GM21723 (cell line): ENCODE data around the gene HTD2.
"Not testable (repeated sequence)": the region's sequence is repeated elsewhere in the genome, so short reads cannot be mapped to it uniquely, and the experiment has no call there.

Experiments
- ATAC-seq: cut with Tn5 transposase; IDR thresholded peaks from one replicate; pipeline ENCODE4 v1.9.1; 2021; ENCODE audit warnings: mild to moderate bottlenecking, moderate library complexity; ENCODE audit not compliant: unreplicated experiment

Gene HTD2

DNA sequence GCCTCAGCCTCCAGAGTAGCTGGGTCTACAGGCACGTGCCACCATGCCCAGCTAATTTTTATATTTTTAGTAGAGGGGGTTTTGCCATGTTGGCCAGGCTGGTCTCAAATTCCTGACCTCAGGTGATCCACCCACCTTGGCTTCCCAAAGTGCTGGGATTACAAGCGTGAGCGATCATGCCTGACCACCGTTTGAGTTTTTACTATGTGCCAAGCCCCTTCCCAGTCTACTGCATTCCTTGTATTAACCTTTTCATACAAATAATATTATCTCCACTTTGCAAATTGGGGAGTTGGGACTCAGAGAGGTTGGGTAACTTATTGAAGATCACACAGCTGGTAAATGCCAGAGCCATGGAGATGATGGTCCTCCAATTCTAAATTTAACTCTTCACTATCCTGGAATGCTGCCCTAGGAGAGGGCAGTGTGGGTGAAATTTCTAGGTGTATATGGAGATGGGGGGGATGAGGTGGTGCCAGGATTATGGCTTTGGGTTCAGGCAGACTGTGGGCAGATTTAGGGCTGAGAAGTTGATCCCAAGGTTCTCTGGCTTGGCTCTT is 25.4 kb downstream of the HTD2 start:
- no peak for ATAC-seq

DNA sequence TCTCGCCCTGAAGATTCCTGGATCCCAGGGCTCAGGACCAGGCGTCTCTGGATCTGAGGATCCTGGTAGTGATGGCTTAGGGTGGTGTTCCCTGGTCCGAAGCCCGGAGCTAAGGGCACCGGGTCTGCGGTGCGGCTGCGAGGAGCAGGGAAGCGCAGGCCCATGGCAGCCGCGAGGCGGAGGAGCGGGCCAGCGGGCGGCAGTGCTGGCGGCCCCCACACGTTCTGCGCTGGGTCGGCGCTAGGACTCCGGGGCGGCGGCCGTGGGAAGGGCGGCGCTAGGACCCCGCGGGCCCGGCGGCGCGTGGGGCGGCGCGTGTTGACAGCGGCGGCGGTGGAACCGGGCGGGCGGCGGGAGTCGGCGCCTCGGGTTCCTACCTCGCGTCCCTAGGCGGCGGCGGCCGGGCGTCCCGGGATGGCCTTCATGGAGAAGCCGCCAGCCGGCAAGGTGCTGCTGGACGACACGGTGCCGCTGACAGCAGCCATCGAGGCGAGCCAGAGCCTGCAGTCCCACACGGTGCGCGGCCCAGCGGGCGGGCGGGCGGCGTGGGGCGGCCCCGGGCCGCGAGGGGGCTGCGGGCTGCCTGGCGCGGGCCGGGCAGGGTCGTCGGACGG is 26.4 kb downstream of the HTD2 start, which contains the start of gene PXK:
PXK (plus strand) TSS at position 318 of the 614 bp plus-strand sequence; CDS start at position 415, 97 bp downstream.
- ATAC-seq, result peak; percentile 87

DNA sequence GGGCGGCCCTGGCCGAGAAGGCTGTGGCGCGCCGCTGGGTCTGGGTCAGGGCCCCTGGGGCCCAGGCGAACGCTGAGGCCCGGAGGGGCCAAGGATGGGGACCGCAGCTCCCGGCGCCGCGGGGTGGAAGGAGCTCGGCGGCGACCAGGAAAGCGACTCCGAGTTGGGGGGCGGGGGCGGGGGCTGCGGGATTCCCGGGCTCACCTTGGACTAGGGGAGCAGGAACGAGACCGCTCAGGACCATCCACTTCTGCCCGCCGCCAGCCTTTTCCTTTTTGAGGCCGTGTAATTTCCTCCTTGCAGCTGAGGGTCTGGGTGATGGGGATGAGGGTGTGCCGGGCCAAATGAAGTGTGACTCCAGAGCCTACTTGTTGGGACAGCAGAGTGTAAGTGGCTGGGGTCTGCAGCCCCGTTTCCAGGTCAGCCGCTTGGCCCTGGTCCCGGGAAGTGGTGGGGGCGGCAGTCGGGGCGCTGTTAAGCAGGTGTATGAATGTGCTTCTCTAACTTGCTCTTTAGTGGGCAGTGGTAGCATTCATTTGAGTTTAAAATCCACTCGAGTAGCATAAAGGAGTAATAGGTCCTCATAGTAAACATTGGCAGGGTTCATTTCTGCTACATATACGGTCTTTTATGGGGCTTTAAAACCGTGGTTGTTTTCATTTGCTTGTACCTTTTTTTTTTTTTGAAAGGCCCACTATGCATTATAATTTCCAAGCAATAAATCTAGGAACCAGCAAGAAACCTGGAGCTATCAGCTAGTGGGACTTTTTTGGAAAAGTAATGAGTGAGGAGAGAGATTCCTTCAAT is 27.1 kb downstream of the HTD2 start:
- peak; percentile 62 for ATAC-seq

DNA sequence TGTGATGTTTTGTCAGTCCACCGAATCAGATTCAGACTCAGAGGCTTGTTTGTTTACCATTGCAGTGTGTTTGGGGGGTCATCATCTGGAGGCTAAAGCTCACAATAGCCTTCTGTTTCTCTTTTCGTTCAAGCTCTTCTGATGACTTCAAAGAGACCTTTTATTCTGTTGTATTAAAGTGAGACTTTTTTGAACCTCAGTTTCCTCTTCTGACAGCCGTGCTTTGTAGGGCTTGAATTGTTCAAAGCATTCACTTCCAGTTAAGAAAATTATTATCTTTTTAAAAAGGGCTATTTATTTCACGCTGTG is 27.6 kb downstream of the HTD2 start:
- no peak for ATAC-seq

DNA sequence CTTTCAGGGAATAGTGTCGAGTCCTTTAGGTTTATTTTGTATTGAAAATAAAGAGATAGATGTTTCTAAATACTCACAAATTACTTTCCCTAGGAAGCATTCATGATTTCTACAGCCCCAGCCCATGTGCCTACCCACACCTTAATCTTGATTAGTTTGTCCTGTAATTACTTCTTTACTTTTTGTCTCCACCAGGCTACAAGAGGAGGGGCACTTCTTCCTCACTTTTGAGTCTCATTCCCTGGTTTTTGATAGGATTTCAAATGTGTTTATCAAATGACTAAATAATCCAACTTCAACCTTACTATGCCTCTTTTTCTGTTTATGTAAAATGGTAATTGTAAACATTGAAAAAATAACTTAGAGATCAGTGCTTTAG is 28.2 kb downstream of the HTD2 start:
- ATAC-seq, result no peak

DNA sequence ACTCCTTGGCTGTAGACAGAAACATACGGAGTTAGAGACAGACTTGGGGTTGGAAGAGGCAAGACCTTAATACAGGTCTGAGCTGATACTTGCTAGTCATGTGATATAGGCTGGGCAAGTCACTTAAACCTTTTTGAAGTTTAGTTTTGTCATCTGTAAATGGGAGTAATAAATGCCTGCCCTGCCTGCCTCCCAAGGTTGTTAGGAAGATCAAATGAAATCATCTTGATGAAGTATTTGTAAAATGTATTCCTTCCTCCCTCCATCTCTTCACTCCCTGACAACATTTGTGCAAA is 29.3 kb downstream of the HTD2 start:
- no peak for ATAC-seq

DNA sequence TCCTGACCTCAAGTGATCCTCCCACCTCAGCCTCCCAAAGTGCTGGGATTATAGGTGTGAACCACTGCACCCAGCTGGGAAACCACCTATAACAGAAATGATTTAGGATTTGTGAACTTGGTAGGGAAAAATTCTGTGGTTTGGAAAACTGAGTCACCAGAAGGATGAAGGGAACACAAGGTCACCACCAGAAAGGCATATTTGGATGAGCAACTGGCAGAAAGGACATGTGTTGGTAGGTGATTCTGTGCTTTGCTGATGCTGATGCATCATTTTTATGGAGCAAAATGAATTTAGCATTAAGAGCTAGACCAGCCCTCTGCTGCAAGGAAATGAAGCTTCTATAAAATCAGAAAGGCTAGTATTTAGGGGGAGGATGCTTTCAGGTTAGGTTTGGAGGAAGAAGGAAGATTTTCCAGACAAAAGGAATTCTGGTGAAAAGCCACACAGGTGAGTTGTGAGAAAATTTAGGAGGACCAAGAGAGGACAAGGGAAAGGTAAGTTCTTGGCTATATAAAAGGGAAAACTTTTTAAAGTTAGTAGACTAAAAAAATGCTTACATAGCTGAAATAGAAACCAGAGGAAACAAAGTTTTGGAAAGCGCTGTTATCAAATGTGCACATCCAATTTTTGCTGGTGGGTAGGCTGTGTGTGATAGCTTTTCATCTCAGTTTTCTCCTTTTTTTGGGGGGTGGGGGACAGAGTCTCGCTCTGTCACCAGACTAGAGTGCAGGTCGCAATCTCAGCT is 30.0 kb downstream of the HTD2 start:
- ATAC-seq, result no peak

DNA sequence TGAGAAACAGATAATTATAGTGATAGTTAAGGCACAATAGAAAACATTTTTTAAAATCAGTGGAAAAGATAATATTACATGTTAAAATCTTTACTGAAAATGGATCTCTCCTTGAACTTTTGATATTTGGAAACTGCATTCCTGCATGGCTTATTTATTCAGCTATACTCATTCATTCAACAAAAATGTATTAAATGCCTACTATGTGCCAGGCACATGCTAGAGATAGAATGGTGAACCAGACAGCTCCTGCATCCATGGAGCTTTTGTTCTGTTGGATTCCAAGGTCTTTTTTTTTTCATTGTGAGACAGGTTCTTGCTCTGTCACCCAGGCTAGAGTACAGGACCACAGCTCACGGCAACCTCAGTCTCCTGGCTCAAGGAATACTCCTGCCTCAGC is 30.9 kb downstream of the HTD2 start:
- no peak for ATAC-seq

DNA sequence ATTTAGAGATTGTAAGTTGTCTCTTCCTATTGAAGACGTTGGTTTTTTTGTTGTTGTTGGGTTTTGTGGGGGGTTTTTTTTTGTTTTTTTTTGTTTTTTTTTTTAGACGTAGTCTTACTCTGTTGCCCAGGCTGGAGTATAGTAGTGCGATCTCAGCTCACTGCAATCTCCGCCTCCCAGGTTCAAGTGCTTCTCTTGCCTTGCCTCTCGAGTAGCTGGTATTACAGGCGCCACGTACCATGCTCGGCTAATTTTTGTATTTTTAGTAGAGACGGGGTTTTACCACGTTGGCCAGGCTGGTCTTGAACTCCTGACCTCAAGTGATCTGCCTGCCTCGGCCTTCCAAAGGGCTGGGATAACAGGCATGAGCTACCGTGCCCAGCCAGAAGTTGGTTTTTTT is 32.8 kb downstream of the HTD2 start:
- ATAC-seq, result not testable (repeated sequence)

DNA sequence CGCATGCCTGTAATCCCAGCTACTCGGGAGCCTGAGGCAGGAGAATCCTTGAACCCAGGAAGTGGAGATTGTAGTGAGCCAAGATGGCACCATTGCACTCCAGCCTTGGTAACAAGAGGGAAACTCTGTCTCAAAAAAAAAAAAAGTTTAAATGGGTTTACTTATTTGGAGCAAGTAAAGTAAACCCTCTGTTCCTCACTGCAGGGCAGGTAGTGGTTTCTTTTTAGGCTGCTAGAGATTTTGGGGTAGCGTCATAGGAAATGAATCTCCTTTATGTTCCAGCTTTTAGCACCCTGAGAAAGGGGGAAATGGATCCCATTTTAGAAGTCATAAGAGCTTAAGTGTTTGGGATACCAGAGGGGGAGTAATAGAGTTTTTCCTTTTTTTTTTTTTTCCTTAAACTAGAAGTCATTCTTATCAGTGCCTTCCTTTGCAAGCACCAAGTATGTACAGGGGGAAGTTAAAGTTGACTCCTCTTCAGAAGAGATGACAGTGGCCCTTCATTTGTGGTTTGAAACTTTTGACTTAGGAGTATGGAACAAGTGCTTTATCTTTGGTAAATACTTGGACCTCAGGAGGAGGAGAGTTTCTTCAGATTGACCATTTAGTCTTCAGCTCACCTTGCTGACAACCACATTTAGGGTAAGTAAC is 34.4 kb downstream of the HTD2 start:
- ATAC-seq, result no peak

DNA sequence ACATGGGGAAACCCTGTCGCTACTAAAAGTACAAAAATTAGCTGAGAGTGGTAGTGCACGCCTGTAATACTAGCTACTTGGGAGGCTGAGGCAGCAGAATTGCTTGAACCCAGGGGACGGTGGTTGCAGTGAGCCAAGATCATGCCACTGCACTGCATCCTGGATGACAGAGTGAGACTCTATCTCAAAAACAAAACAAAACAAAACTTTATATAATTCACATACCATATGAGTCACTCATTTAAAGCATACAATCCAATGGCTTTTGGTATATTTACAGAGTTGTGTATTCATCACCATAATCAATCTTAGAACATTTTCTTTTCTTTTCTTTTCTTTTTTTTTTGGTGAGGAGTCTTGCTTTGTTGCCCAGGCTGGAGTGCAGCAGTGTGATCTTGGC is 35.1 kb downstream of the HTD2 start:
- no peak for ATAC-seq

DNA sequence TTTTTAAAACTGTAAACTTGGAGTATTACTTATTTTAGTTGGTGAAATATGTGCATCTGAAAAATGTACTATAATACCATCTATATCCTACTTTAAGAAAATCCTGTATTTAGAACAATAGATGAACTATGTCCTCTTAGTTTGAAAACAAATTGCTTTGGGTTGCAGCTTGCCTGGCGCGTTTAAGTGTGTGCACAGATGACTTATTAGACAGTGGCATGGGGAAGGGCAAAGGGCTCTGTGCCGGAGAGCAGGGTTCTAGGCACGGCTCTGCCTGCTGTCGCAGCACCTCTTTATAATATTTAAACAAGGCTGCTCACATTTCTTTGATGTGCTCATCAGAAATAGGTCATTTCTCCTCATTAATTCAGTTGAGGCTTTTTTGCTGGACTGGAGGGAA is 36.4 kb downstream of the HTD2 start:
- no peak for ATAC-seq

DNA sequence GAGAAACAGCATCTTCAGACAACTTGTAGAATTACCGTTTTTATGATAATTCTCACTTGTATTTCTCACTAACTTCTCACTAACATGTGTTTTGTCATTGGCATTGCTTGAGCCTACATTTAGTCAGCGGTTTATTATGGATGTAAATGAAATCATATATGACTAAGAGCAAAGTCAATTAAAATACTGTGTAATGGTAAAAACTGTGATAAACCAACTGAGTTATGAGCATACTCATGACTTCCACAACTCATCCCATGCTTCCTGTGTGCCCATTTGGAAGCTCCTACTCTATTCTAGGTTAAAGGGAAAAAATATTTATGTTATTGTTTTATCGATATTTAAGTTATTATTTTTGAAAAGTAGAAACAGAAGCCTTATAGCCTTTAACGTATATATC is 39.1 kb downstream of the HTD2 start:
- no peak for ATAC-seq

DNA sequence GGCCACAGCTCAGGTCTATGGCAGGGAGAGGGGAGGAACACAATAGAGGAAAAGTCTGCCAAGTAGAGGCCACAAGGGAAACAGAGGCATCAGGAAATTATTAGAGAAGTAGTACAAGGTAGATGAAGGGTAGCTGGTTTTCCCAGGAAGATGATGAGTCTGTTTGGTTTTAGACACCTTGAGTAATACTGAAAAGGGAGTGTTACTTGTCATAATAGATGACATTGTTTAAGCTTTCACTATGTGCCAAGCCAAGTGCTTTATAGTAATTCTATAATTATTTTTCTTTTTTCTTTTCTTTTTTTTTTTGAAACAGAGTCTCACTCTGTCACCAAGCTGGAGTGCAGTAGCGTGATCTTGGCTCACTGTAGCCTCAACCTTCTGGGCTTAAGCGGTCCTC is 40.0 kb downstream of the HTD2 start:
- ATAC-seq, result no peak

DNA sequence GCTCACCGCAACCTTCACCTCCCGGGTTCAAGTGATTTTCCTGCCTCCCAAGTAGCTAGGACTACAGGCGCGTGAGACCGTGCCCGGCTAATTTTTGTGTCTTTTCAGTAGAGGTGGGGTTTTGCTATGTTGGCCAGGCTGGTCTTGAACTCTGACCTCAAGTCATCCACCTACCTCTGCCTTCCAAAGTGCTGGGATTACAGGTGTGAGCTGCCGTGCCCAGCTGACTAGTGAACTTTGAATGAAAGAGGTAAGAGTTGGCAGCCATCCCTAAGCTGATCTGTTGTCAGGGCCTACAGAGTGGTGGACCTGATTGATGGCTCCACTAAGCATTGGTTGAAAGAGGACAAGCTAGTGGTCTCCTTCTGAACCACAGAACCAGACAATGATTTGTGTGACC is 41.7 kb downstream of the HTD2 start:
- ATAC-seq, result no peak

DNA sequence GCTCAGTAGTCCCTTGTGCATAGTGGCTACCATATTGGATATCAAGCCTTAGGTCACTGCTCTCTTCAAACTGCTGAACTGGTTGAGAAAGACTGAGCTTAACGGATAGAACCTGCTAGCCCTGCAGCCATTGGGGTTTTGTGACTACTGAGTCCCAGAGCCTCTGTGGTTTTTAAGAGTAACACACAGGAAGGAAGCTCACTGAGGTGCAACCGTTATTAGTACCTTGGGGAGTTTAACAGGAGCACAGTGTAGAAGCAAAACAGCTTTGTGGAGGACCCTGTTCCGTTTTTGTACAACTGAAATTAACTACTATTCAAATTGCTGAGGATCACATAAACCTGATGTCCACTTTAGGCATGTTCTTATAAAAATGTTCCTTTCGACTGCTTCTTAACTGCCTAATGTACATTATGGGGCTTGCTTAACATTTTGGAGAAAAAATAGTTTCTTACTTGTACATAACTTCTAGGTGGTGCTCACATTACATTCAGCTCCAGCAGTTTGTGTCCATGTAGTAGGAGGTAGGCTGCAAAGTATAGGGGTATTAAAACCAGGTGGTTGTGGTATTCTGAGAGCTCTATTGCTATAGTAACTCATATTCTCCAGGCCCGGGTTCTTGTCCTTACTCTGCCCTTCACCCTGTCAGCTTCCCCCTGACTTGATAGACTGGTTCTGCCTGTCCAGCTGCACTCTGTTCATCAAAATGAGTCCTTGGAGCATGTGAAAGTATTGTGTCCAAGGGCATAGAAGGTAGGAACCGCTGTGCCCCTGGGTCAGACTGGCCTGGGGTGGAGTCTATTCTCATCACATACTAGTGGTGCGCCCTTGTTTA is 43.7 kb downstream of the HTD2 start:
- peak; percentile 91 for ATAC-seq

DNA sequence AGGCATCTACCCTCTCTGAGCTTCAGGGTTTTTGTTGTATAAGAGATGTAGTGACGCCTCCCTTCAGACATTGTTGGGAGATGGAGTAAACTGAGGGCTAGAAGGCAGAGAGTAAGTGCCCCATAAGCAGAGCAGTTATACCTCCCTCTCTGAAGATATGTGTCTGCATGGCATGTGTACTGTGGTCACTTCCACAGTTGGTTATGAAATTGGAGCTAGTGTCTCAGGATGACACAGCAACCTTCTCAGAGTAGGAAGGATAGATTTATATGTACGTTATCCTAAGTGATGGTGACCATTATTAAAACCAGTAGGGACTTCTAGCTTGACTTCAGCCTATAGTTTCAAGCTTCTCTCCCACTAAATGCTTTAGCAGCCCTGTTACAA is 44.3 kb downstream of the HTD2 start:
- no peak for ATAC-seq

DNA sequence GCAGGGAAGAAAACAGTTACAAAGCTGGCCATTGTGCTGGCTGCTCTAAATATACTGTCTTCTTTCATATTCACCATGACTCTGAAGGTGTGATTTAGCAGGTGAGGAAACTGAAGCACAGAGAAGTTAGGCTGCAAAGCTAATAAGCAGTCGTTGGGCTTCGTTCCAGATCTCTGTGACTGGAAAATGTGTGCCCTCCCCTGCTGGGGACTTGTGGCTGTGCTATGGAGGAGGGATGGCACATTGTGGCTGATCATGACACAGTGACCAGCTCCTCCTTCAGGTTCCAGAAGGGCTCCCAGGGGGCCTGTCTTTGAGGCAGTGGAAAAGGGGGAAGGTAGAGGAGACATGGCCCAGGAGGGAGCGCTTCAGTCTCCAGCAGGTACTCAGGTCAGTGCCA is 45.6 kb downstream of the HTD2 start:
- no peak for ATAC-seq

DNA sequence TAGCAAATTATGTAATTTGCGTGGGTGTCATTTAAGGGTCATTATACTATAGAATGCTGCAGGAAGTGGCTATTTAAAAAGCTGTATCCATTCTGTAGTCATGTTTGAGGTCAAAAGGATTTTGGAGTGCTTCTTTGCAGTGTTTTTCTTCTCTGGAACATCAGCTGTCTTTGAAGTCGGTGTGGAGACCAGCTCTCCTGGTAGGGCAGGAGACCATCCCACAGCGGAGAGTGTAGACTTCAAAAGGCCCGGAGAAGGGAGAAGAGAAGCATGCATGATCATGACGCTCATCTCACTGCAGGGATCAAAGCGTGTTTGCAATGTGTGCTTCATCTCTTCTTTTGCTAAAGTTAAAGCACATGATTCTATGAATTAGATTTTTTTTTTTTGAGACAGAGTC is 46.3 kb downstream of the HTD2 start:
- ATAC-seq, result no peak

DNA sequence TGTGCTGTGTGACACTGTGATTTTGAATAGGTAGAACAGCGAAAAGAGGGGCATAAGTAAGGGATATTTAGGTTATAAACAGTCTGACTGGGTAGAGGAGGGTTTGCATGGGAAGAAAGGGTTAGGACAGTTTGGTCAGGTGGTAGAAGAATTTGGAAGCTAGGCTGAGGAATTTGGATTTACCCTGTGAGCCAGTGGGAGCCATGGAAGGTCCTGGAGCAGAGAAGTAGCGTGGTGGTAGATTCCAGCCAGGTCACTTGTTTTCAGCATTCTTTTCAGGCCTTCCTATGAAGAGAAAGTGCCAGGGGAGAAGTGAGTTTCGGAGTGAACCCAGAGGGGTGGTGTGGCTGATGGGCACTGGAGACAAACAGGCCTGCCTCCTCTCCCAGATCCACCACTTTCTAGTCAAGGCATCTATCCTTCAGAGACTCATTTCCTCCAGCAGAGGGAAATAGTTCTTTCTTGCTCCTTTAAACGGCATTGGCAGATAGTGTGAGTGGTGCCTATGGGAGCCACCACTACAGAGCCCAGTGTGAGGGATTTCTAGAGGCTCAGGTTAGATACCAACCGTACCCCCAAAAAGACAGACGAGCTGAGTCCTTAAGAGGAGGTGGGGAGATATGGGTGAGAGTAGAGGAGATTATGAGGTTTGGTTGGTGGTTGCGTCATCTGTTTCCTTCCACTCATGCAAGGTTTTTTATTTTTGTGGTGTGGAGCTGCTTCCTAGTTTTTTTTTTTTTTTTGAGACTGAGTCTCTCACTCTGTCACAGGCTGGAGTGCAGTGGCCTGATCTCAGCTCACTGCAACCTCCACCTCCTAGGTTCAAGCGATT is 47.6 kb downstream of the HTD2 start:
- ATAC-seq, result no peak
